Right hindlimb (tissue), 1 donor: ENCODE results near the gene NEK6.

Source experiments
- DNase-seq: peaks from one replicate; pipeline ENCODE4 v3.0.0-alpha.2; 2018

The NEK6 gene

DNA sequence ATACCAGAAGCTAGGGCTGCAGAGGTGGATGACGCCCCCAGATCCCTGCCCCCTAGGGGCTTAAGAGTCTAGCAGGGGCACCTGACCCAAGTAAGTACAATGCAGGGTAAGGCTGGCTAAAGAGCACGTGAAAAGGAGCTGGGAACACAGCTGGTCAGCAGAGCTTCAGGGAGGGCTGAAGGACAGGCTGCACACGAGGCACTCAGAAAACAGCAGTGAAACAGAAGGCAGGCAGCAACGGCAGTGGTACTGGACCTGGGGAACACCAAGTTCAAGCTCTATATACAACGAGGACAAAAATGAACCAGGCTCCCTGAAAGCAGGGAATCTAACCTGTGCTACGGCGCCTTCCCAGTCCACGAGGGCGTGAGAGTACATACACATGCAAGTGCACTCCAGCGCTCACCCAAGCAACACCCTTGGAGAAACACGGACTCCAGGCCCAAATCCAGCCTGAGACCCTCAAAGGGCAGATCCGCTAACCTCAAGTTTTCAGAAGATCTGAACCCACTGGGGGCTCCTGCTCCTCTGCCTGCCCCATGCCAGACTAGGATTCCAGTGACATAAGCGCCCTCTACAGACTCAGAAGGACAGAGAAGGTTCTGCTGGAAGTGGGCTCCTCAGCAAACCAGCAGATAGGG, 100.1 kb downstream of the NEK6 start:
- DNase-seq, result no peak

DNA sequence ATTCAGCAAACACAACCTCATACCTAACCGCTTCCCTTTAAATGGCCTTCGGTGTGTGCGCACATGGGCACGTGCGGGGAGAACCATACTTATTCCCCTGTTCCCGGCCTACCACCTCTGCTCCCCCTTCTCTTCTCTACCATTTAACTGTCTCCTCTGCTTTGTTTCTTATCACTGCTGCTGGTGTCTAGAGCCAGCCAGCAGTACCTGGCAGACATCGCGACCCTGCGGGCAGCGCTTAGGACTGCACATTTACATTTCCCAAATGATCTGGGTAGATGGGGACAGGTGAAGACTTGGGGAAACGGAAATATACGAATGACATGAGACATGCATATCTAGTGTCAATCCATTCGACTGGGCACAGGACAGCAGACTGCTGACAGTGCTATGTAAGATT, 100.9 kb downstream of the NEK6 start:
- DNase-seq, result no peak

DNA sequence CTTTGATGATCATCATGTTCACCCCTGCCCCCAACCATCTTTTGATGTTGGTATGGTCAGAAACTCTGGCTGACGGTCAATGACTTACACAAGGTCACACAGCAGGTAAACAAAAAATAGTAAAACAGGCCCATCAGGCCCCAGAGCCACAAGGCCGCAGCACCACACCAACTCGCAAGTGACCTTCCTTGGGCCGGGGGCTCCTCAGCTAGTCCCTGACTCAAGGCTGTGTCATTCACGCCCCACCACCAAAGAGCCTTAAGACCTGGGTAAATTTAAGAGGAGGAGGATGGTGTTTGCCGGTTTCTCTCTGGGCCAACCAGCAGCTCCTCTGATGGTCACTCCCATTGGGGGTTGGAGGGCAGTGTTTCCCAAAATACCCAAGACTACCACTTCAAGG, 101.7 kb downstream of the NEK6 start:
- no peak for DNase-seq

DNA sequence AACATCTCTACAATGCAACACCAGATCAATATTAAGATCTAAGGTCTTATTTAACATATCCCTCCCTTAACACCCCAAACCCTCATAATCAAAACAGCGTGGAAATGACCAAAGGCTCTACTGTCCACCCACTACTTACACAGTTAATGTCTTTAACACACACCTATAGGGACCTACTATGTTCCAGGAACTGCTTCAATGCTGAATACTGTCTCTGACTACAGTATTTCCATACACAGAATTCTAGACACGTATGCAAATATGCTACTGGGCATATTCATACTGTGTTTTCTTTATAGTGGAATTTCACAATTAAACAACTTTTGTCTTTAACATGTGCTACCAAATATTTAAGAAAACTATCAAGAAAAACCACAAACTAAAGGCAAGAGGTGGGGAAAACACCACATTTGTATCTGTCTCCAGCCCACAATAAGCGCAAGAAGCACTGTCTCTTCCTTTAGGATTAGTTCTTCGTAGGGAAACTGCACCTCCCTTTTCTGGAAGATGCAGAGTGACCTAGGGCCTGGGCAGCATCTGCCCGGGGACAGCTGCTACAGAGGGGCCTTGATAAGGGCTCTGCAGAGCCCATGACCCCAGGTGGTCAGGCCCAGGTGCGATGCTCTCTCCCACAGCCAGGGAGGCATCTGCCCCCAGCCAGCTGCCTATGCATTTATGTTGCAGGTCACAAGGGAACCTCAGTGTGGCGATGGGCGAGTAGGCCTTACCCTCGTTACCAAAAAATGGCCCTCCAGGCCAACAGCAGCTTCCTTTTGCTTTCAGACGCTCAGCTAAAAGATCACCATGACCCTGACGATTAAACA, 102.3 kb downstream of the NEK6 start:
- DNase-seq, result no peak

DNA sequence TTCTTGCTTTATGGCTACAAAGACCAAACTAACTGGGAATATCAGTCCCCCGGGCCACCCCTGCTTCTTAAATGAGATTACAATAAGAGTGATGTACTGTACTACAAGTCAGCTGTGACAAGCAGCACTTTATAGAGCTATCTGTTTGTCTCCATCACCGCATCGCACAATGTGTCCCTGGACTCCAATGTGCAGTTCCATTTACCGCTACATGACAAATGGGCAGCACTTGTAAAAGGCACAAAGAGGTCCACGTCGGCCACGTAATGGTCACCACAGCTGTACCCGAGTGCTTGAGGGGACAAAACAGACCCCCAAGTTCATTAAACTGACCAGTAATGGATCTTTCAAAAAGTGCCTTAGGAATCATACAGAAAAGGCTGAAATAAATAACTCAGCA, 103.4 kb downstream of the NEK6 start:
- DNase-seq, result no peak

DNA sequence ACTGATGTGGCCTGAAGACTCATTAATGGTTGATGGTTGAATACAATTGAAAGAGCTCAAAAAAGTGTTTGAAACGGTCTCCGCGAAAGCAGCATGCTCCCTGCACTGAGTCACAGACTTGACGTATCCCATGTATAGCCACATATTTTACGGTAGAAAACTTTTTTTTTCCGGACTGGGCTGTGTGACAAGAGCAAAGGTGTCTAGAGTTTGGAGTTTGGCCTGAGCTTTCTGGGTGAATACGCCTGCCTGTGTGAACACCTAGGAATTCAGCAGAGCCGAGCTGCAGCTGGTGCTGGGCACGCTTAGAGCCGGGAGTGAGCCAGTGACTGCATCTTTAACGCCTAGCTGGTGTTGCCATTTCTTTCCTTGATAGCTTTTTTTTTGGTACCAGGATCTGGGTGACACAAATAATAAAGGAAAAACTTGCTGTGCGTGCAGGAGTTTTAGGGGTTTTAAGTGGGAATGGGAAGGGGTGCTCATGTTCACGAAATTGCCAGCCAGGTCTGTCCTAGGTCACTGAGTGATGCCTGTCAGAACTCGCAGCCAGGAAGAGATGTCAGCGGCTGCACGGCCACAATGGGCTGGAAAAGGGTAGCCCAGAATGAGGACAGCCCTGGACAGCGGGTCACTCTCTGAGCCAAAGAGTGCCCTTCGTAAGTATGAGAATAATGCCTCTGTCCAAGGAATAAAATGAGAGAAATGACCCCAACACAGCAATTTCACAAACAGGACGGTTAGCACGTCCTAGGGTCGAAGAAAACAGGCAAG, 105.8 kb downstream of the NEK6 start:
- no peak for DNase-seq

DNA sequence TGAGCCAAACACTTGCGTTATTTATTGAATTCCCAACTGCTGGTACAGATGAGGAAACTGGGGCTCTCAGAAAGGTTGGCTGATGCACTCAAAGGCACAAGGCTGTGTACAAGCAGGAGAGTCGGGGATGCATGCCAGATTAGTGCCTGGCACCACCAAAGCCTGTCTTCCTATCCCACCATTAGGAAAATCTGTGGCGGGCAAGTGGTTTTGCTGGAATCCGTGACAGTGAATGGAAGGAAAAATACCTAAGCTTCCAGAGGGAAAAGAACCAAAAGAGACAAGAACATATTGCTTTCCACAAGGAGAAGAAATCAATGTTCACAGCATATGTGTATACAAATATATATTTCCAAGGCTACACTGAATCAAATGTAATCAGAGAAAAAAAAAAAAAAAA, 106.4 kb downstream of the NEK6 start:
- DNase-seq, result no peak

DNA sequence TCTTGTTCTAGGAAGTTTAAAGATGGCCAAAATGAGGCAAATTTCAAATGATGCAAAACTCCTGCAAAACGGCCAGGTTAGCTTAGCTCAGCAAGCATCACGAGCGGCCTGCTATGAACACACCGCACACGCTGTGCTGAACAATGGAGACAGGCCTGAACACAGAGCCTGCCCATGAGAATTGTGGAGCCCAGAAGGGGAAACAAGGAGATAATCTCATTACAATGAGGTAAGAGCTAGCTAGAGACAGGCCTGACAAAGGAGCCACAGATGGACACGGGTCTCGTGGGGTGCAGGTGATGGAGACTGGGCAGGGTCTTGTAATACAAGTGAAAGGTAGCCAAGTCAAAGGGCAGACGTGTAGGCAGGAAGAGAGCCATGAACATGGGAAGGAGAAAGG, 107.3 kb downstream of the NEK6 start:
- no peak for DNase-seq

DNA sequence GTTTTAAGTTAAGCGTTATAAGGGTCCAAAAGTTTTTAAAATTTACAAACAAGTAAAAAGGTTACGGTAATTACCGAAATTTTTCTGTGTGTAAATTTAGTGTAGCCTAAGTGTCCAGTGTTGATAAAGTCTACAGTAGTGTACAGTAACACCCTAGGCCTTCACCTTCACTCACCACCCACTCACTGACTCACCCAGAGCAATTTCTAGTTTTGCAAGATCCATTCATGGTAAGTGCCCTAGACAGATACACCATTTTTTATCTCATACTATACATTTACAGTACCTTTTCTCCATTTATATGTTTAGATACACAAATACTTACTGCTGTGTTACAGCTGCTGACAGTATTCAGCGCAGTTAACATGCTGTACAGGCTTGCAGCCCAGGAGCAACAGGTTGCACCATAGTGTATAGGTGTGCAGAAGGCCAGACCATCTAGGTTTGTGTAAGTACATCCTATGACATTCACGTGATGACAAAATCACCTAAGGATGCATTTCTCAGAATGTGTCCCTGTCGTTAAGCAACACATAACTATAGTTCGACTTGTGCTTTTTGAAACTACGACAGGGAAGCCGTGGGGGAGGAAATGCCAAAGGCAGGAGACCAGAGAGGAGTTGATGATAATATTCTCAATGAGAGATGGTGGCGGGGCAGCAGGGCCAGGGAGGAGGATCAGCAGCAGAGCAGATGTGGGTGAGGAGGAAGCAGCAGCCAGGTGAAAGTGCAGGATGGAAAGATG, 108.9 kb downstream of the NEK6 start:
- DNase-seq, result no peak

DNA sequence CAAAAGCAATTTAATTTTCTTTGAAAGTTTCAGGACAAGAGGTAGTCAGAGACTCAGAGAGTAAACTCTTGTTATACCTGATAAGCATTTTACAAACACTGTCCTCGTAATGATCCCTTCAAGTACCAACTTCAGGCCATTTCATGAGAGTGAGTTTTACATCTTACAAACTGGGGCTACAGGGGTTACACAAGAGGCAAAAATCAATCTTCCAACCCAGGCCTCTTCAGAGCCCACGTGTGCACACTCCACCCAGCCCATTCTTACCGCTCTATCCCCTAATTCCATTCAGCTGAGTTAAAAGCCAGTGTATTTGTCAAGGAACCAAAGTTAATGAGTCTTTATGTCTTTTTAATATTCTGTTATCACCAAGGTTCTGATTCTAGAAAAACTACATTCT, 110.9 kb downstream of the NEK6 start:
- no peak for DNase-seq

DNA sequence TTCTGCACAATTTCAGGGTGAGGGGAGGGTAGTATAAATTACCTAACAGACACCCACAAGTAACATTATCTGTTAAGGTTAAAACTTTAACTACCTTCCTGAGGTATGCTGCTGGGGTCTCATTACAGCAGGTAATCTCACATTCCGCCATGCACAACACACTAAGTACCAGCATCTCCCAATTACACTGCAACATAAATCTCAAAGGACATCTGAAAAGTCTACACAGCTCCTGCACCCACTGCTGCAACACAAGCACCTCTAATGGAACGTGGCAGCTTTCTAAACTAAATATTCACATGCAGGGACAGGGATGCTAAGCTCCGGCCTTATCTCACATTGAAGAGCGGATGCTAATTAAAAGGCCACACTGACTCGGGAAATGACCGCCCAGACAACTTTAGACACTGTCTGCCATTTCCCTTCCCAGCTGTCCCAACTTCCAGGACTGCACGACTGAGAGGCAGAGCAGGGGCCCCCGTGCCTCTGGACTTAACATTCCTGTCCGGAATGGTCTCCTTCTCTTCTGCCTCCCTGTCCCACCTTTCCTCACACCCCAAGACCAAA, 111.6 kb downstream of the NEK6 start:
- DNase-seq, result no peak

DNA sequence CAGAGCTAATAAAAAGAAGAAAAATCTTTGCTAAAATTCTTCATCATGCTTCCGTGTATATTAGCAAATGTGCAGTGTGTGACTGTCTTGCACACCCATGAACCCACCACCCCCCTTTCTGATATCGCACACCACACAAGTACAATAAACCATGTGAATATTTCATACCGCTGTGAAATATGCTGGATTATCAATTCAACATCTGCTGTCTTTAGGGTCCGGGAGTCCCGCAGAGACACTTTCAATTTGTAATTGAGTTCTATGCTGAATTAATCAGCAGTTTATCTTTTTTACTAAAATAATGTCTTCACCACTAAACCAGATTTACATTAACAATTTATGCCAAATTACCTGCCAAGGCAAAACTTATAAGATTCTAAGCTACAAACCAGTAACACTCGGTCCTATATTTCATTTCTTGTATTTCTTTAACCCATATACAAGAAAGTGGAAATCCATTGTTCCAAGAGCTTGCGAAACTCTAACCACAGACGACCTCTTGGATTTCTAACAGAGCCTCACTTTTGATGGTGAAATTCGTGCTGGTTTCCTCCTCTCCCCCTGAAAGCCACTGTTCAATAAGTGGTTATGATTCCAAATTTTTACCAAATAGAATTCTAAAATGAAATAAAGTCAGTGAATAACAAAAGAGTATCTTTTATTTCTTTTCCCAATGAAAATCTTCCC, 113.3 kb downstream of the NEK6 start:
- no peak for DNase-seq

DNA sequence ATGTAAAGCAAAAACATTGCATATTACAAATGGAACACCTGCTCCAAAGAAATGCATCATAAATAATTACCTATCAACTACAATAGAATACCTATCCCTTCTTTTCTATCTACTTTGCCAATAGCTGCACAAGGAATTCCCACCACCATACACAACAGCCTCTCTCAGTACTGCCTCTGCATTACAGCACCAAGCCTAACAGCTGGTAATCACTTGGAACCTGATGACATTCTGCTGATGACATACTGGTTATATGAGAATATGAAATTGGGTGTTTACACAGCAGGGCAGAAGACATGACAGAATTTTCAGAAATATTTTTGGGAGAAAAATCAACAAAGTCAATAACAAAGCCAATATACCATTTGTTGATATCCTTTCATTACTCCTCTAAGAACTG, 114.3 kb downstream of the NEK6 start:
- no peak for DNase-seq

DNA sequence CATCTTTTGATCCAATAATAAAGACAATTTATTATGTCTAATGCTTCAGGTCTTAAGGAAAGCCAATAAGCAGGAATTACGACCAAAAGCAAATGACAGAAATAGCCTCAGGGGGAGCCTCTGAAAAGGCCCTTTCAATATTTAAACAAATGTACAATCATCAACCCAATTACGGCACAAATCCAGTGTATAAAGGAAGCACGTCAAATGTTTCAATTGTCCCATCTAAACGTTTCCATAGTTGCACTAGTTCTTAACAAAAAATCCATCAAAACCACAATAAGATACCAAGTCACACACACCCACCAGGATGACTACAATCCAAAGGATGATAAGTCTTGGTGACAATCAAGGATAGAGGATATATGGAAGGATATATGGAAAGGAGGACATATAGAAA, 115.6 kb downstream of the NEK6 start:
- DNase-seq, result no peak

DNA sequence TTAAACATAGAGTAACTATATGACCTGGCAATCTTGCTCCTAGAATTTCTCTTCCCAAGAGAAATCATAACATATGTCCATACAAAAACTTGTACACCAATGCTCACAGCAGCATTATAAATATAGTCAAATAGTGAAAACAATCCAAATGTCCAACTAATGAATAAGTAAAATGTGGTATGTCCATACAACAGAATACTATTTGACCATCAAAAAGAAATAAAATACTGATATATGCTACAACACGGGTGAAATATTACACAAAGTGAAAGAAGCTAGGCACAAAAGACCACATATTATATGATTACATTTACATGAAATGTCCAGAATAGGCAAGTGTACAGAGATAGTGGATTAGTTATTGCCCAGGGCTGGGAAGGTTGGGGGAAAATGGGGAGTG, 116.1 kb downstream of the NEK6 start:
- DNase-seq, result no peak

DNA sequence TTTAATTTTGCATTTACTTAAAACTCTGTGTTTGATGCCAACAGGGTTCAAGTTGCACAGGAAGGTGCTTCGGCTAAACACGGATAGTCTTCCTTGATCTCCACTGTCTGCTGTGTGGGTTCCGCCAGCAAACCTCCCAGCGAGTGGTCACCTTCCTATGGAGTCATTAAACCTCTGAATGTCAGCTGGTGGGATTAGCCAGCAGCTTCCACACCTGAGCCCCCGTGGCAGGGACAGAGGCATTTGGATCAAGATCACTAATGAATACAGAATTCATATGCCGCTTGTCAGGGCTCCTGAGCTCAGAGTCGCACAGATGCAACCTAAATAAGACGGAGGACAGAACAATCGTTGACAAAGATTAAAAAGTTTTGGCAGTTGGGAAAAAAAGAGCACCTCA, 118.0 kb downstream of the NEK6 start:
- no peak for DNase-seq

DNA sequence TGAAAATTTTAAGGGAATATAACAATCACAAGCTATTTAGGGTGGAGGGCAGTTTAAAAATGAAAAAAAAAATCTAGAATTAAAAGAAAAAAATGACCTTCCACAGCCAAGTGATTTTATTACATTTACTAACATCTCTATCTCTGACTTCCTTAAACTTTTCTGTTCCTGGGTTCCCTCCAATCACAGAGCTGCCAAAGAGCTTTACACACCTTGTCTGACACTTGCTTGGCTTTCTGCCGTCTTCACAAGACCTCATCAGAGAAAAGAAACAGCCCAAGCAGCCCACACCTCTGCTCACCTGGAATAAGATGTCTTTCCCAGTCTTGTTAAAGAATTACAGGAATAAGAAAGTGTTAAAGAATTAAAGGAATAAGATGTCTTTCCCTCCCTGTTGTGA, 118.6 kb downstream of the NEK6 start:
- DNase-seq, result no peak

DNA sequence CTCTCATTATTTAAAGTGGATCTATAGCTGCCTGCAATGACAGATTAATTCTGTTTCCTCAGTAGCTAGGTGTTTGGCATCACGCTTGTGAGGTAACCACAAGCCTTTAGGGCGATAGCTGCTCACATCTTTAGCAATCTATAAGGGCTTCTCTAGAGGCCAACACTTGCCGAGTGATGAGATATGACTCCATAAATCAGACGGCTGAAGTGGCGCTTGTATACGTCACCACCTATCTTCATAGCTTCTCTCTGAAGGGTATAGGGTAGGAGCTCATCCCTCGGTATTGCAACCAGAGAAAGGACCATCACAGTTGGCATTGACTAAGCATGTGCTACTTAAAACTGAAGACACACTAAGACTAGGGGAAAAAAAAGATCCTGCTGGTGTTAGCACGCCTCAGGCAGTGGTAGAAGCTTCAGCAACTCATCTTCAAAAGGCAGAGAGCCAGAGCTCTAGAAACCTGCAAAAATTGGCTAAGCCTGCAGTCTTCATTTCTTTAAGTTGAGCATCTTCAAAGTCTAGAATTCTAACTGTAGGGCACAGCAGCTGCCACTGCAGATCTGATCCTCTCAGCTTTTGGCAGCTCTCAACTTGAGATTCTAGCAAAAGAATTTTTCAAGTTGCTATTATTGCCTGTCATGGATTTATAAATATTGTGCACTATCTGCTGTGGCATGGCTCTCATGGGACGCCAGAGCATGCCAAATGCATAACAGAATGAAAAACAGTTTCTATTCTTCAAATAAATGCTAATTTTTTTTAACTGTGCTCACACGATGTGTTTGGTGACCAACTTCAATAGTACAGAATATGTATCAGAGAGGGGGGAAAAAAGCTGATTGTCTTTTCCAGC, 120.0 kb downstream of the NEK6 start:
- no peak for DNase-seq

DNA sequence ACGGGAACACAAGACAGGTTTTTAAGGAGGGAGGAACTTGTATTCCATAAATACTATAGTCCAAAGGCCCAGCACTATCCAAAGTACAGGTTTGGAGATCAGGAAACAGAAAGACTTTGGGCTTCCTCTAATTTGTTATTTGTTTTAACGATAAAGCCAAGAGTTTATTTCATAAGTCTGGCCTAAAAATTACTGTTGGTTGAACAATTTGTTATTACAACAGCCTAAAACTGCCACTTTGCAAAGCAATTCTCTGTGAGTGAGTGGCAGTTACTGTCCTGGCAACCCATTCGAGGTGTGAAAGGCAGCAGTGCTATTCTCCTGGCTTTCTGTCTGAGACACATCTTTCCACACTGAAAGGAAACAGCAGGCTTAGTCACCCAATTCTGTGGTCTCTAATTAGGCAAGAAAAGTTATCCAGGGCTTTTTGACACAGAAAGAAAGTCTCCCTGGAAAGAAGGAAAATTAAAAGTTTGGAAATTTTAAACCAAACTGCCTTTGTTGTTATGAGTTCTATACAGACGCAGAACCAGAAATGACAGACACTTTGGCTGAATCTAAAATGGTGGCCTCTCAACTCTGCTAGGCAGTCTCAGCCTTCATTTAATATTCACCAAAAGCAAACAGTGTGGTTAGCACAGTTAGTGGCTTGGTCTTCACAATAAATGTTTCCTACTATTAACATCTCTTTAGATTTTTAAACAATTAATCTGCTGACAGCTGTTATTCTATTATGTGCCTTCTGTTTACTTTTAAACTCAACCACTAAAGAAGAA, 123.6 kb downstream of the NEK6 start:
- DNase-seq, result no peak

DNA sequence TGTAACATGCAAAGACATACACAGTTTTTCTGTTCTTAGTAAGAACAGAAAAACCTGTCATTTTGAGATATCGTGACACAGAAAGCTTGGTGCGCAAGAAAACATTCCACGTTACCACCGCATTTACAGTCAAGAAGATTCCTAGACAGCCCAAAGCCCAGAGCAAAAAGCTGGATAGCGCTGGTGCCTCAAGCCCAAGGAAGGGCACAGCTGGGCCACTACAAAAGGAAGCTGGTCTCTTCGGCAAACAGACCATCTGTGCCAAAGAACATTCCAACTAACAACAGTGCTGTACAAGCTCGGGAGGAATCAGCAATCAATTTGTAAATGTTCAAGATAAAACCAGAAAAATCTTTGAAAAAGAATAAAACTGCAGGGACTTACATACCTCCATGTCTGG, 126.5 kb downstream of the NEK6 start:
- DNase-seq, result no peak

DNA sequence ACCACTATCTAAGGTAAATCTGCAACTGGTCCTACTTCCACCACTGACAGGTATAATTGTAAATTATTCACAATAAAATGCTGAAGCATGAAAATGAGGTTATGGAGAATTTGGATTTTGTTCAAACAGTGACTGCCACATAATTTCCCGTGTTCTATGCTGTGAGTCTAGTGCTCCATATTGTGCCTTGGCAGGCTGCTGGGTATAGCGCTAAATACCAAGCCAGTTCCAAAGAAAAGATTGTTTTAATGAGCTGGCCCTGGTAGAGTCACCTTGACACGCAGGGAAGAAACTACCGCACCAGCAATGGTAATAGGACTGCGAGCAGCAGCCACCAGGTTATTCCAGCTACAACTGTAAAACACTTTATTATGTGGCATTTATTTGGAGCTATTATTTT, 127.1 kb downstream of the NEK6 start:
- DNase-seq, result no peak
